ENCODE data around the gene RPRD1A. TPM values are rescaled to one million over a fixed set of nuclear protein-coding genes. Genes with fewer than 3 reads are reported as not detected.
A peak's percentile ranks its signal among the peaks of the same experiment; 100 is the strongest.
"Not testable (repeated sequence)": the region's sequence is repeated elsewhere in the genome, so short reads cannot be mapped to it uniquely, and the experiment has no call there.

The RPRD1A gene
- polyA plus RNA-seq, 6 donors from 2014 or later: 10.9 to 25.4 (median 20.4) TPM

DNA sequence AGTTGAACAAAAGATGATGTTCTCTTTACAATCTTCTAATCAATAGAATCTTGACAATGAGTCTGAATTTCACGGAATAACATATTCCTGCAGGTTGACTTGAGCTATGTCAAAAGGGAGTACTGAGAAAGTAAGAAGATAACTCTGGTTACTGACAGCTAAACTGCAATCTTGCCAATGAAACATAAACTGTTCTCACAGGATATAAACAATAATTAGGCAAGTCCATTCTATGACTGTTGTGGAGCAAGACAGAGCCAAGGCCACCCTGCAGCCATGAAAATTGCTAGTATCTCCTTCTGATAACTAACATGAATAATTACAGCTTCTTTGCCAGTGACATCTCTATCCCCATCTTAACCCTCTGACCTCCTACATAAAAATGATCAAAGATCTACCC lies 6.3 kb upstream of the RPRD1A start:
- H3K27me3 Mint-ChIP-seq: peaks cover 0 to 9% (median 6%) of the 10 kb centered on the region in 3 donors
- ATAC-seq (ENCODE audit: low read depth in 2 of 2) (no peak), DNase-seq (no peak)
- peaks cover 0 to 2% (median 0%) of the 10 kb centered on the region in 7 donors for H3K9me3 Mint-ChIP-seq
- no peak overlapping the region for H3K4me3 Mint-ChIP-seq
- no peak overlapping the region for H3K27ac Mint-ChIP-seq
- H3K36me3 Mint-ChIP-seq: no peaks in the 10 kb centered on the region
- H3K4me1 Mint-ChIP-seq: peaks cover 0 to 11% (median 0%) of the 10 kb centered on the region in 3 donors

DNA sequence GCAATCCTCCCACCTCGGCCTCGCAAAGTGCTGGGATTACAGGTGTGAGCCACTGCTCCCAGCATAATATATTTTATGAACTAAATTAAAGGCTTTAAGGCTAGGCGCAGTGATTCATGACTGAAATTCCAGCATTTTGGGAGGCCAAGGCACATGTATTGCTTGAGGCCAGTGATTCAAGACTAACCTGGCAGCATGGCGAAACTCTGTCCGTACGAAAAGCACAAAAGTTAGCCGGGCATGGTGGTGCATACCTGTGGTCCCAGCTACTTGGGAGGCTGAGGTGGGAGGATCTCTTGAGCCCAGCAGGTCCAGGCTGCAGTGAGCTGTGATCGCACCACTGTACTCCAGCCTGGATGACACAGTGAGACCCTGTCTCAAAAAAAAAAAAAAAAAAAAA lies 5.0 kb upstream of the RPRD1A start:
- ATAC-seq (ENCODE audit: low read depth in 2 of 2): not testable (repeated sequence)

DNA sequence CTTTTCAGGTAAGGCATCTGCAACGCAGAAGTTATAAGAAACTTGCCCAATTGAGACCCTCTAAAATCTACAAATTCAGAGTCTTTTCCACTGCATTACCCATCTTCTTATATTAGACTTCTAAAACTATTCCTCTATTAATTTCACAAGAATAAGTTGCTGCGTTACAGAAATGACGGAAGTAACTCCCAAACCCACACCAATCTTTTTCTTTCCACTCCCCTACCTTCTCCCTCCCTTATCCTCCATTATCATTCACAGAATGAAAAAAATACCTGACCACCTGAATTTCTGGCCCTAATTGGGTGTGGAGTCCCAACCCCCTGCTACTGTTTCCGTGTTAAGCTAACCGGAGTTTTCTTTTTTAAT lies 689 bp downstream of the RPRD1A start:
- H3K4me3 Mint-ChIP-seq: peak overlapping the region; percentile 88 to 97 (median 96)
- ATAC-seq (ENCODE audit: low read depth in 2 of 2) (no peak), DNase-seq (no peak)
- H3K27me3 Mint-ChIP-seq: peaks cover 0 to 9% (median 6%) of the 10 kb centered on the region in 3 donors
- H3K4me1 Mint-ChIP-seq: peaks cover 24 to 44% (median 43%) of the 10 kb centered on the region in 3 donors
- no peaks in the 10 kb centered on the region for H3K36me3 Mint-ChIP-seq
- peaks cover 0 to 2% (median 0%) of the 10 kb centered on the region in 7 donors for H3K9me3 Mint-ChIP-seq
- peak overlapping the region; percentile 90 to 96 (median 94) for H3K27ac Mint-ChIP-seq

More for the DNA sequence above, 5.0 kb upstream of the RPRD1A start:
- H3K4me1 Mint-ChIP-seq: peaks cover 4 to 16% (median 4%) of the 10 kb centered on the region in 3 donors
- H3K27ac Mint-ChIP-seq, H3K36me3 Mint-ChIP-seq, H3K4me3 Mint-ChIP-seq, H3K9me3 Mint-ChIP-seq, H3K27me3 Mint-ChIP-seq, DNase-seq: not testable (repeated sequence)

DNA sequence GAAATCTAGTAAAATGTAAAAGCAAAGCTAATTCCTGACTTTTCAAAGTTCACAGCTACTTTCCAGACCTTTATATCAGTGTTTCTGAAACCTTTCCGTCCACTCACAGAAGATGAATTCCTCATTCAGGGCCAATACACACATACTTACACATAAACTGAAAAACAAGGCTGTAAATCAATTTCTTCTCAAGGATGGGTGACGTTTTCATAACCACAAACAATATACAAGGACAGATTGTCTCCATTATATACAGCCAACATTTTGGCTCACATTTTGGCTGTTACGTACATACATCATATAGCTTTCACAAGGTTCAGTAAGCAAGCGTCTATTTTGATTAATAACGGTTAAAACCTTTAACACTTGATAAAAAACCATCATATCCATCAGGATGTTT lies 1.4 kb downstream of the RPRD1A start:
- ATAC-seq (ENCODE audit: low read depth in 2 of 2) (no peak), DNase-seq (no peak)
- no peaks in the 10 kb centered on the region for H3K36me3 Mint-ChIP-seq
- peaks cover 31 to 51% (median 50%) of the 10 kb centered on the region in 3 donors for H3K4me1 Mint-ChIP-seq
- peaks cover 0 to 9% (median 6%) of the 10 kb centered on the region in 3 donors for H3K27me3 Mint-ChIP-seq
- peak overlapping the region in 4 of 6 donors; percentile 41 to 93 (median 46) for H3K27ac Mint-ChIP-seq
- peaks cover 0 to 2% (median 0%) of the 10 kb centered on the region in 7 donors for H3K9me3 Mint-ChIP-seq
- H3K4me3 Mint-ChIP-seq: peak overlapping the region; percentile 57 to 97 (median 96)

DNA sequence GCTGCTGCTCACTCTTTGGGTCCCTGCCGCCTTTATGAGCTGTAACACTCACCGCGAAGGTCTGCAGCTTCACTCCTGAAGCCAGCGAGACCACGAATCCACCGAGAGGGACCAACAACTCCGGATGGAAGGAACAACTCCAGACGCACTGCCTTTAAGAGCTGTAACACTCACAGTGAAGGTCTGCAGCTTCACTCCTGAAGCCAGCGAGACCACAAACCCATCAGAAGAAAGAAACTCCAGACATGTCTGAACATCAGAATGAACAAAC lies 2.6 kb downstream of the RPRD1A start:
- Mint-ChIP-seq H3K4me3 (peak overlapping the region in 6 of 8 donors; percentile 16 to 97 (median 63)), H3K27ac (peak overlapping the region in 1 of 6 donors; percentile 82), H3K4me1 (peaks cover 39 to 63% (median 60%) of the 10 kb centered on the region in 3 donors)
- not testable (repeated sequence) for ATAC-seq (ENCODE audit: low read depth in 2 of 2); H3K9me3 Mint-ChIP-seq; DNase-seq; H3K36me3 Mint-ChIP-seq; H3K27me3 Mint-ChIP-seq

DNA sequence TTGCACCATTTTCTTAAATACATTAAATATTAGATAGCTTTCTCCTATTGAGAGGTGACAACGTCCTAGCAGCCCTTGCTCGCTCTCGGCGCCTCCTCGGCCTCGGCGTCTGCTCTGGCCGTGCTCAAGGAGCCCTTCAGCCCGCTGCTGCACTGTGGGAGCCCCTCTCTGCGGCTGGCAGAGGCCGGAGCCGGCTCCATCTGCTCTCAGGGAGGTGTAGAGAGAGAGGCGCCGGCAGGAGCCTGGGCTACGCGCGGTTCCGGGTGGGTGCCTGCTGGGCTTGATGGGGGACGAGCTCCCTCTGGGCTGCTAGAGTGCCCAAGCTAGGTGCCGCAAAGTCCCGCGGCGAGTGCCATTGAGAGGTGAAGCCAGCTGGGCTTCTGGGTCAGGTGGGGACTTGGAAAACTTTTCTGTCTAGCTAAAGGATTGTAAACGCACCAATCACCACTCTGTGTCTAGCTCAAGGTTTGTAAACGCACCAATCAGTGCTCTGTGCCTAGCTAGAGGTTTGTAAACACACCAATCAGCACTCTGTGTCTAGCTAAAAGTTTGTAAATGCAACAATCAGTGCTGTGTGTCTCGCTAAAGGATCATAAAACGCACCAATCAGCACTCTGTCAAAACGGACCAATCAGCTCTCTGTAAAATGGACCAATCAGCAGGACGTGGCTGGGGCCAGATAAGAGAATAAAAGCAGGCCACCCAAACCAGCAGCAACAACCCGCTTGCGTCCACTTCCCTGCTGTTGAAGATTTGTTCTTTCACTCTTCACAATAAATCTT lies 3.1 kb downstream of the RPRD1A start:
- Mint-ChIP-seq H3K27ac (peak overlapping the region in 2 of 6 donors; percentile 81 to 82), H3K9me3 (no peaks in the 10 kb centered on the region), H3K27me3 (no peaks in the 10 kb centered on the region), H3K36me3 (no peaks in the 10 kb centered on the region), H3K4me1 (peaks cover 39 to 64% (median 60%) of the 10 kb centered on the region in 3 donors), H3K4me3 (peak overlapping the region in 6 of 8 donors; percentile 9 to 95 (median 49))
- no peak for DNase-seq
- ATAC-seq (ENCODE audit: low read depth in 2 of 2): no peak

DNA sequence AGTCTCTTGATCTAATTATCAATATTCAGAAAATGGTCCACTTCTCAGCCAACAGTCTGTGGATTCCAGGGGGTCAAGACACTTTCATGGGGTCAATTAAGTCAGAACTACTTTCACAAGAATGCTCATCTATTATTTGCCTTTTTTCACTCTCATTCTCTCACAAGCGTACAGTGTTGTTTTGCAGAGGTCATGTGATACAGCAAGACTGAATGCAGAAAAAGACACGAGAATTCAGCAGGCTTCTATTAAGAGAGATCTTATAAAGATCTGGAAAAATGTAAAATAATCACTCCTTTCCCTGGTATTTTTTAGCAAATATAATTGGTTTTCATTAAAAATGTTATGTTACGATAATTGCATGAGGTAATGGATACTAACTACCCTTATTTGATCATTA lies 8.7 kb downstream of the RPRD1A start:
- H3K36me3 Mint-ChIP-seq: peaks cover 0 to 3% of the 10 kb centered on the region in 2 donors
- peak overlapping the region in 2 of 6 donors; percentile 70 to 78 for H3K27ac Mint-ChIP-seq
- peak overlapping the region in 2 of 8 donors; percentile 29 to 41 for H3K4me3 Mint-ChIP-seq
- H3K27me3 Mint-ChIP-seq: no peaks in the 10 kb centered on the region
- DNase-seq (no peak), ATAC-seq (ENCODE audit: low read depth in 2 of 2) (no peak)
- H3K9me3 Mint-ChIP-seq: no peaks in the 10 kb centered on the region
- H3K4me1 Mint-ChIP-seq: peaks cover 39 to 75% (median 47%) of the 10 kb centered on the region in 3 donors

DNA sequence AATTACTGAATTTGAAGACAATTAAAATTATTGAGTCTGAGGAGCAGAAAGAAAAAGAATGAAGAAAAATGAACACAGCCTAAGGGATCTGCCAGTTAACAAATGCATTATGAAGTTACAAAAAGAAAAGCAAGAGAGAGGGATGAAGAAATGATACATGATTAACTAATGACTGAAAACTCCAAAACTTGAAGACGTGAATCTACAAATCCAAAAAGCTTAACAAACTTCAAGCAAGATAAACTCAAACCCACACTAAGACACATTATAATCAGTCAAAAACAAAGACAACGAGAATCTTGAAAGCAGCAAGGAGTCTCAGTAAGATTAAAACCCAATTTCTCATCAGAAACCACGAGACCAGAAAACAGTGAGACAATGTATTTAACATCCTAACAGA lies 15.6 kb downstream of the RPRD1A start:
- H3K27ac Mint-ChIP-seq: peak overlapping the region in 2 of 6 donors; percentile 0 to 33

DNA sequence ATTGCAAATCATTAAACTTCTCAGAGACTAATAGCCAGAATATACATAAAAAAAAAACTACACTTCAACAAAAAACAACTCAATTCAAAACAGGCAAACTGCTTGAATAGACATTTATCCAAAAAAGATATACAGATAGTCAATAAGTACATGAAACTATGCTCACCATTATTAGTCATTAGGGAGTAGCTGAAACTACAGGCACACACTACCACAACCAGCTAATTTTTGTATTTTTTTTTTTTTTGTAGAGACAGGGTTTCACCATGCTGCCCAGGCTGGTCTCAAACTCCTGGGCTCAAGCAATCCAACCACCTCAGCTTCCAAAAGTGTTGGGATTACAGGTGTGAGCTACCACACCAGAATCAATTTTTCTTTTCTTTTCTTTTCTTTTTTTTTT lies 16.9 kb downstream of the RPRD1A start:
- H3K9me3 Mint-ChIP-seq: peaks cover 0 to 17% (median 5%) of the 10 kb centered on the region in 7 donors
- no peak for DNase-seq
- H3K27me3 Mint-ChIP-seq: no peaks in the 10 kb centered on the region
- peak overlapping the region in 2 of 6 donors; percentile 13 to 69 for H3K27ac Mint-ChIP-seq
- ATAC-seq (ENCODE audit: low read depth in 2 of 2): no peak
- peaks cover 12 to 18% of the 10 kb centered on the region in 2 donors for H3K36me3 Mint-ChIP-seq
- peaks cover 40 to 71% (median 66%) of the 10 kb centered on the region in 3 donors for H3K4me1 Mint-ChIP-seq
- H3K4me3 Mint-ChIP-seq: no peak overlapping the region

More for the DNA sequence above, 15.6 kb downstream of the RPRD1A start:
- Mint-ChIP-seq H3K4me3 (peak overlapping the region in 1 of 8 donors; percentile 30), H3K36me3 (peaks cover 12 to 18% of the 10 kb centered on the region in 2 donors), H3K9me3 (peaks cover 0 to 17% (median 5%) of the 10 kb centered on the region in 7 donors), H3K27me3 (no peaks in the 10 kb centered on the region), H3K4me1 (peaks cover 34 to 60% (median 58%) of the 10 kb centered on the region in 3 donors)
- no peak for ATAC-seq (ENCODE audit: low read depth in 2 of 2)
- DNase-seq: no peak

DNA sequence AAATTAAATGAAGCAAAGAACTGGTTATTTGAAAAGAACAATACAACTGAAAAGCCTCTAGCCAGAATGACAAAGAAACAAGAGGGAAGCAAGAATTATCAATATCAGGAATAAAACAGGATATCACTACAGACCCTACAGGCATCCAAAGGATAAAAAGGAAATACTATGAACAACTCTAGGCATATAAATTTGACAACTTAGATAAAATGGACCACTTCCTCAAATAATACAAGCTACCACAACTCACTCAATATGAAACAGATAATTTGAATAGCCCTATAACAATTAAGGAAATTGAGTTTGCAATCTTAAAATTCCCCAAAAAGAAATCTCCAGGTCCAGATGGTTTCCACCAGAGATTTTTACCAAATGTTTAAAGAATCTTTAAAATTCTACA lies 19.8 kb downstream of the RPRD1A start:
- Mint-ChIP-seq H3K4me1 (peaks cover 35 to 73% (median 64%) of the 10 kb centered on the region in 3 donors), H3K4me3 (peak overlapping the region in 4 of 8 donors; percentile 3 to 67 (median 28)), H3K27me3 (no peaks in the 10 kb centered on the region), H3K36me3 (peaks cover 0 to 12% of the 10 kb centered on the region in 2 donors), H3K9me3 (peaks cover 0 to 17% (median 5%) of the 10 kb centered on the region in 7 donors), H3K27ac (peak overlapping the region in 1 of 6 donors; percentile 43)
- ATAC-seq (ENCODE audit: low read depth in 2 of 2): peak; percentile 74 to 76
- no peak for DNase-seq

DNA sequence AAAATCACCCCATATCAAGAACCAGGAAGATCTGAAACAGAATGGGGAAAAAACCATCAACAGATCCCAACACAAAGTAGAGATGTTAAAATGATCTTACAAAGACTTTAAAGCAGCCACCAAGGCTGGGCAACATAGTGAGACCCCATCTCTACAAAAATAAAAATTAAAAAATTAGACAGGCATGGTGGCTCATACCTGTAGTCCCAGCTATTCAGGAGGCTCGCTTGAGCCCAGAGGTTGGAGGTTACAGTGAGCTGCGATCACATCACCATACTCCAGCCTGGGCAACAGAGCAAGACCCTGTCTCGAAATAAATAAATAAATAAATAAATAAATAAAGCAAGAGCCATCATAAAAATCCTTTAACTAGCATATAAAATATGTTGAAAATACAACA lies 20.5 kb downstream of the RPRD1A start:
- peak overlapping the region in 2 of 8 donors; percentile 12 to 30 for H3K4me3 Mint-ChIP-seq
- peaks cover 0 to 11% of the 10 kb centered on the region in 2 donors for H3K36me3 Mint-ChIP-seq
- H3K27me3 Mint-ChIP-seq: no peaks in the 10 kb centered on the region
- DNase-seq: no peak
- H3K27ac Mint-ChIP-seq: peak overlapping the region in 1 of 6 donors; percentile 43
- H3K9me3 Mint-ChIP-seq: peaks cover 0 to 17% (median 5%) of the 10 kb centered on the region in 7 donors
- H3K4me1 Mint-ChIP-seq: peaks cover 41 to 73% (median 71%) of the 10 kb centered on the region in 3 donors
- no peak for ATAC-seq (ENCODE audit: low read depth in 2 of 2)

DNA sequence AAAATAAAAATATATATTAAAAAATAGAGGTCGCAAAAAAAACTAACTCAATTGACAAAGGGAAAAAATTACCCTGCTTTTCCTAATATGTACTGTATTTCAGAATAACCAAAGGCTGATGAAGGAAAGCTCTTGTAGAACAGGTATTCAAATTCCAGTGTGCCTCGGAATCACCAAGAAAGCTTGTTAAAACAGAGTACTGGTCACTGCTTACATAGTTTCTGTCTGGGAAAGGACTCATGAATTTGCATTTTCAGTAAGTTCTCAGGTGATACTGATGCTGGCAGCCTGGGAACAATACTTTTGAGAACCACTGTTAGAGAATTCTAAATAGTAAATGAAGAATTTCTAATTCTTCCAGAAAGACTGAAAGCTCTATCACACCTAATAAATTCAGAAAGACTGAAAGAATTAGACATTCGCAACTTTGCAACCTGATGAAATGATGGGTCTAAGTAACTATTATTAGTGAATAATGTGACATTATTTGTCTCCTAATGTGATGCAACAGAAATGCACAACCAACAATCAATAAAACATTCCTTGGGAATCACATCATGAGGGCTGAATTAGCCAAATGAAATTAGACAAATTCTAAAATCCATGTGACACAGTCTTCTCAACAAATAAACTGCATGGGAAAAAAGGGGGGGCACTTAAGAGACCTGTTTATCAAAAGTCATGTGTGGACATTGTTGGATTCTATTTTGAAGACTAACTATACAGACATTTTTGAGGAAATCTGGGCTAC lies 21.9 kb downstream of the RPRD1A start:
- no peak overlapping the region for H3K4me3 Mint-ChIP-seq
- no peak overlapping the region for H3K27ac Mint-ChIP-seq
- peaks cover 46 to 71% (median 70%) of the 10 kb centered on the region in 3 donors for H3K4me1 Mint-ChIP-seq
- no peak for ATAC-seq (ENCODE audit: low read depth in 2 of 2)
- no peaks in the 10 kb centered on the region for H3K27me3 Mint-ChIP-seq
- peaks cover 0 to 10% (median 0%) of the 10 kb centered on the region in 7 donors for H3K9me3 Mint-ChIP-seq
- no peak for DNase-seq
- H3K36me3 Mint-ChIP-seq: peaks cover 0 to 6% of the 10 kb centered on the region in 2 donors

DNA sequence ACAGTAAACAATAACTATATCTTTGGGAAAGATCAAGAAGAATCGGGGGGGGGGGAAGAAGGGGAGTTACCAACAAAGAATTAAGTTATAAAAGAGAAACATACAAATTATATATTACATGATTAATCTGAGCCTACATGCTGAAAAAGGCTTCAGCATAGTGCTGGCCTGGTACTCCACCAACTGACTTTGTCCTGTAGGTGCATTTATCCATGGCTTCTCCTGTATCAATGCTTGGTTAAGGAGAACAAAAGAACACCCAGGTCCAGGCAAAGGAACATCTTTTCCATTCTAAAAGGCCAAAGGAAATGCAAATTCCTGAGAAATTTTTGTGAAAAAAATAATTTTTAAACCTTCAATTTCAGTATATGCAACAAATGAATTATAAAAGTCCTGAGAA lies 24.2 kb downstream of the RPRD1A start:
- H3K36me3 Mint-ChIP-seq: peaks cover 0 to 6% of the 10 kb centered on the region in 2 donors
- H3K27me3 Mint-ChIP-seq: no peaks in the 10 kb centered on the region
- no peak for ATAC-seq (ENCODE audit: low read depth in 2 of 2)
- peaks cover 0 to 15% (median 6%) of the 10 kb centered on the region in 7 donors for H3K9me3 Mint-ChIP-seq
- no peak overlapping the region for H3K4me3 Mint-ChIP-seq
- peak overlapping the region in 1 of 6 donors; percentile 50 for H3K27ac Mint-ChIP-seq
- peaks cover 53 to 77% (median 66%) of the 10 kb centered on the region in 3 donors for H3K4me1 Mint-ChIP-seq
- DNase-seq: no peak
